Urinary bladder (tissue), 4 donors: ENCODE results near the gene GRIP1. TPM values are rescaled to one million over a fixed set of nuclear protein-coding genes. Genes with fewer than 3 reads are reported as not detected.

Source experiments
- DNase-seq: peaks from one replicate; pipeline ENCODE4 v3.0.0-alpha.2; 2015; ENCODE audit errors: extremely low spot score
- H3K27ac ChIP-seq: one replicate; pipeline ENCODE4 v1.5.1; 2013; ENCODE audit warnings: low read depth, mild to moderate bottlenecking, moderate library complexity
- H3K36me3 ChIP-seq: one replicate; pipeline ENCODE4 v1.6.1; 2013; ENCODE audit warnings: mild to moderate bottlenecking, moderate library complexity; ENCODE audit not compliant: insufficient read depth
- H3K4me1 ChIP-seq: one replicate; pipeline ENCODE4 v1.6.1; 2013; ENCODE audit warnings: mild to moderate bottlenecking, moderate library complexity; ENCODE audit not compliant: insufficient read depth
- H3K4me3 ChIP-seq: one replicate; pipeline ENCODE4 v1.5.1; 2013; ENCODE audit warnings: low read depth, low read length
- WGBS: extraction: QIAGEN DNeasy Blood & Tissue Kit; methylation state at CpG from one replicate; pipeline ENCODE4 v1.1.7; 2013; 5-methylcytosine and 5-hydroxymethylcytosine counted together
- polyA plus RNA-seq: library from polyadenylated mRNA; stranded (reverse); fragments of 200-250 nt; gene quantifications from one replicate; pipeline ENCODE4 v1.2.3, GENCODE V29; 2013
- total RNA-seq: library from RNA; depleted of rRNA; stranded (reverse); fragments of >200 nt; gene quantifications from one replicate; pipeline ENCODE4 v1.2.3, GENCODE V29; 2014
- donor health status: healthy with polysubstance abuse.
- donor health status: healthy.

GRIP1 gene, protein sequence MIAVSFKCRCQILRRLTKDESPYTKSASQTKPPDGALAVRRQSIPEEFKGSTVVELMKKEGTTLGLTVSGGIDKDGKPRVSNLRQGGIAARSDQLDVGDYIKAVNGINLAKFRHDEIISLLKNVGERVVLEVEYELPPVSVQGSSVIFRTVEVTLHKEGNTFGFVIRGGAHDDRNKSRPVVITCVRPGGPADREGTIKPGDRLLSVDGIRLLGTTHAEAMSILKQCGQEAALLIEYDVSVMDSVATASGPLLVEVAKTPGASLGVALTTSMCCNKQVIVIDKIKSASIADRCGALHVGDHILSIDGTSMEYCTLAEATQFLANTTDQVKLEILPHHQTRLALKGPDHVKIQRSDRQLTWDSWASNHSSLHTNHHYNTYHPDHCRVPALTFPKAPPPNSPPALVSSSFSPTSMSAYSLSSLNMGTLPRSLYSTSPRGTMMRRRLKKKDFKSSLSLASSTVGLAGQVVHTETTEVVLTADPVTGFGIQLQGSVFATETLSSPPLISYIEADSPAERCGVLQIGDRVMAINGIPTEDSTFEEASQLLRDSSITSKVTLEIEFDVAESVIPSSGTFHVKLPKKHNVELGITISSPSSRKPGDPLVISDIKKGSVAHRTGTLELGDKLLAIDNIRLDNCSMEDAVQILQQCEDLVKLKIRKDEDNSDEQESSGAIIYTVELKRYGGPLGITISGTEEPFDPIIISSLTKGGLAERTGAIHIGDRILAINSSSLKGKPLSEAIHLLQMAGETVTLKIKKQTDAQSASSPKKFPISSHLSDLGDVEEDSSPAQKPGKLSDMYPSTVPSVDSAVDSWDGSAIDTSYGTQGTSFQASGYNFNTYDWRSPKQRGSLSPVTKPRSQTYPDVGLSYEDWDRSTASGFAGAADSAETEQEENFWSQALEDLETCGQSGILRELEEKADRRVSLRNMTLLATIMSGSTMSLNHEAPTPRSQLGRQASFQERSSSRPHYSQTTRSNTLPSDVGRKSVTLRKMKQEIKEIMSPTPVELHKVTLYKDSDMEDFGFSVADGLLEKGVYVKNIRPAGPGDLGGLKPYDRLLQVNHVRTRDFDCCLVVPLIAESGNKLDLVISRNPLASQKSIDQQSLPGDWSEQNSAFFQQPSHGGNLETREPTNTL
- 9.8 TPM for total RNA-seq
- 2.1 TPM for polyA plus RNA-seq

DNA sequence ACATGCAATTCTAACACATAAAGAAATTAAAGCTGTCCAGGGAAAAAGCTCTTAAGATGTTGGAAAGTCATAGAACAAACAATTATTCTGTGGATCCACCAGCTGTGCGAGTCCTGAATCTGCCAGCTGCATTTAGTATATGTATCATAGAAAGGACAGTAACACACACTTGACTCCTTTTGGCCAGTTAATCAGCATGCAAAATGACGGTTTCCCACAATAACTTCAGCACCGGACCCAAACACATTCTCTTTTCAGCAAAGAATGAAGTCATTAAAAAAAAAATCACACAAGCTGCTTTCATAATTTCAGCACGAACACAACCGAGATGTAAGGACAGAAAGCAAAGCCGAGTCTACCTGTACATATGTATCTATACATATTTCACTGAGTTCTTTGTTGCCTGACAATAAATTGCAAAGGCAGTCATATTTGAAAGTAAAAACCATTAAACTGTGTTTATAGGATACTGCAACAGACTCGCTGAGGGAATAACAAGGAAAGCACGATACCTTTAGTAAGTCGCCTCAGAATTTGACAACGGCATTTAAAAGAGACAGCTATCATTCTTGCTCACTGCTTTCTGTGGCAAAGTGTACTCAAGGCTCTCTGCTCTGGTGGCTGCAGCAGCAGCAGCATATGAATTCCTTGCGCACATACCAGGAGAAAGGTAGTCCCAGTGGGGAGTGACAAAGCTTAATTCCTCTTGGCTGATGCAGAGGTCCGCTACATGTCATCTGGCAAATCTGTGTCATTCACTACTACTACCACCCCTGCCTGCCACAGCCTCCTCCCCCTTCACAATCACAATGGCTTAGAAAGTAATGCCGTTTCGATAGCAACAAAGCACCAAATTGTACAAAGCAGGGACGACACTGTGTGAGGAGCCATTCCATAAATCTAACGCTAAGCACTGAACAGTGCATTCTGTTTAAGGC, at the start of gene GRIP1:
Gene GRIP1 (minus strand): TSS at position 739 of the 938 bp plus-strand sequence. CDS start 172 bp downstream, at position 567.
- WGBS = 29% methylated on average over 16 of the region's 16 CpGs
- DNase-seq = no peak
- no peak within 1 kb of the TSS for H3K4me3 ChIP-seq
- H3K27ac ChIP-seq = no peak within 1 kb of the TSS
- no peaks in the 10 kb centered on the region for H3K4me1 ChIP-seq
- no peaks in the 10 kb centered on the region for H3K36me3 ChIP-seq

DNA sequence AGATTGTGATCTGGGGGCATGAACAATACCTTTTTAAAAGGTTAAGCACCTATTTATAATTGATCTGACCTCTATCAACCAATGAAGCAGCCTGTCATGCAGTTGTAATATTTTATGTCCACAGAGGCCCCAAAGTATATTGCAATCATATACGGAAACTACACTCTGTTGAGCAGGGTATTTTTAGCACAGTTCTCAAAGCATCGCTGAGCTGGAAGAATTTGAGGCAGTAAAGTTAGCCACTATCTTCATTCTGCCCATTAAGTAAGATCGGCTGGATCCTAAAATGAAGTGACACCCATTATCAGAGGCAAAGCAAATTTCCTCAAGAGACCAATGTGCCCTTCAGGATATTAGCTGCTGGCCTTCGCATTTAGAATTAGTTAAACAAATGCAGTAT, 47.7 kb upstream of the GRIP1 start:
- no peak for DNase-seq
- Histone ChIP-seq H3K27ac (no peak overlapping the region), H3K36me3 (no peaks in the 10 kb centered on the region), H3K4me3 (no peak overlapping the region), H3K4me1 (no peaks in the 10 kb centered on the region)
- WGBS = 40% methylated on average over 4 of the region's 4 CpGs

DNA sequence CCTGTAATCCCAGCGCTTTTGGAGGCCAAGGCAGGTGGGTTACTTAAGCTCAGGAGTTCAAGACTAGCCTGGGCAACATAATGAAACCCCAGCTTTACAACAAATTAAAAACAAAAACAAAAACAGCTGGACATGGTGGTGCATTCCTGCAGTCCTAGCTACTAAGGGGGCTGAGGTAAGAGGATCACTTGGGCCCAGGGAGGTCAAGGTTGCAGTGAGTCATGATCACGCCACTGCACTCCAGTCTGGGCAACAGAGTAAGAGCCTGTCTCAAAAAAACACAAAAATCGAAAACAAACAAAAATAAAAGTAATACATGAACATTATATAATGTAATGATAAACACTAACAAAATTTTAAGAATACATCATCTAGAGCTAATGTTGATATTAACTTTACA, 46.2 kb upstream of the GRIP1 start:
- DNase-seq = no peak
- H3K27ac ChIP-seq = no peak overlapping the region
- no peaks in the 10 kb centered on the region for H3K4me1 ChIP-seq
- H3K36me3 ChIP-seq = no peaks in the 10 kb centered on the region
- no peak overlapping the region for H3K4me3 ChIP-seq
- 92% methylated on average over 3 of the region's 3 CpGs for WGBS

DNA sequence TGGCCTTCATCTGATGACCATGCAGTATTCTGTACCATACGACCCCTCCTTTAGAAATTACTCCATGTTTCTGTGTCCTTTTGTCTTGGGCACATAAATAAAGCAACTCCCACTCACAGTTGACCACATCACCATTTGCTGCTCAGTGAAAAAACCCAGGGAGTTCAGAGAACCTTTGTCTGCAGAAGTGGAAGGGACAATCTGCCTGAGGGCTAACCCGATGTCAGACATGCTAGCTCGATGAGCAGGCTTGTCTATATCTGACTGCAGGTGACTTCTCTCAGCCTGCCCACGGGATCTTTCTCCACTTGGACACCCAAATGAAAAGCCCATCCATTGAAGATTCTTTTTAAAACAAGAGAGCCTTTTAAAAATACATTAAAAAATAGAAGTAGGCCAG, 45.7 kb upstream of the GRIP1 start:
- Histone ChIP-seq H3K4me1 (no peaks in the 10 kb centered on the region), H3K4me3 (no peak overlapping the region), H3K36me3 (no peaks in the 10 kb centered on the region), H3K27ac (no peak overlapping the region)
- 83% methylated on average over 4 of the region's 4 CpGs for WGBS
- no peak for DNase-seq

DNA sequence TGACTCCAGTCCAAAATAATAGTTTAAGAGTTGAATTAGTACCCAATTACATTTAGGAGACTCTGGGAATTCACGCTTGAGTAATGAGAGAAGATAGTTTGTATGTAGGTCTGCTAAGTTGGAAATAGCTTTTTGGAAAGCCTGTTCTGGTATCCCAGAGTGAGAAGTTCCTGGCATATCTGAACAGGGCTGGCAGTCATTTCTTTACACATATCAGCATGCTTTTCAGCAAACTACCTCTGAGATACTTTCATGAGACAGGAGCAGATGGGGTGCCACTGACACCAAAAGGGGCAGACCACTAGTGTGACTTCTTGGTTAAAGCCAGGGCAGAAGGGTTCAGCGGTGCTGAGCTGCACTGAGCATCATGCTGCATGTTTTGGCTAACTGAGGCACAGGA, 45.1 kb upstream of the GRIP1 start:
- WGBS = 95% methylated on average over 2 of the region's 2 CpGs
- Histone ChIP-seq H3K4me3 (no peak overlapping the region), H3K4me1 (no peaks in the 10 kb centered on the region), H3K36me3 (no peaks in the 10 kb centered on the region), H3K27ac (no peak overlapping the region)
- no peak for DNase-seq

DNA sequence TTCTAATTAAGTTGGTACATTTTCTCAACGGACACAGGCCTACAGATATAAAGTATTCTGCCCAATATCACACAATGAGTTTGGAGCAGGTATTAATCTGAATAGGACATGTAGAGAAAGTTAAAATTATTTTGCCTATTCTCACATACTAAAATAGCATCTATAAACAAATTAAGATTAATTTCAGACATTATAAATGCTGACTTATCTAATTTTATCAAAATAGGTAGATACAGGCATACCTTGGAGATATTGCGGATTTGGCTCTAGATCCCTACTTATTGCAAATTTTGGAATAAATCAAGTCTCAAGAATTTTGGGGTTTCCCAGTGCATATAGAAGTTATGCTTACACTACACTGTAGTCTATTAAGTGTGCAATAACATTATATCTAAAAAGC, 41.0 kb upstream of the GRIP1 start:
- no peaks in the 10 kb centered on the region for H3K4me1 ChIP-seq
- DNase-seq = no peak
- no peak overlapping the region for H3K27ac ChIP-seq
- no peaks in the 10 kb centered on the region for H3K36me3 ChIP-seq
- WGBS = 84% methylated on average over 2 of the region's 2 CpGs
- no peak overlapping the region for H3K4me3 ChIP-seq

DNA sequence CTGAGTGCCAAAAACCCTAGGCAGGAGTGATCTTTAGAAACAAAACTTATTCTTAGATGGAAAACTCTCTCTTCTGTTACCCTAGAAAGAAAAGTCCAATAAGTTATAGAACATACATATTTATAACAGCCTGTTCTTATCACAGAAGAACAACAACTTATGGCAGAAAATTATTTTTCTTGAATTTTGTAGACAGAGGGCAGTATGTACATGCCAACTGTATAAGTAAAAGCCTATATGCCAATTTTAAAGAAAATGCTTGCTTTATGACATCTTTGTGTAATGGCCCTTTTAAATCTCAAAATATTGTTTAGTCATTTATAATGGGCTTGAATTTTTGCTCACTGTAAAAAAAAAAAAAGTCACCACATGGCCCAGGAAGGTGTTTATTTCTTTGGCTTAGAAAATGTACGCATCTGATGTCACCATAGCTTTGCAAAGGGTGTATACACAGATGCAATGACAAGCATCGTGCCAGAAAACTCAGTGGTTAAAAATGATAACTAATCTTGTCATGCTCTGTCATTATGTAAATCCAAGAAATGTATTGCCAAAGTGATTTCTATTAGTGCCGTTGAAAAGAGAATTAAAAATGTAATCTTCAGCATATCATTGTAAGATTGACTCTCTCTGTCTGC, 38.3 kb upstream of the GRIP1 start:
- Histone ChIP-seq H3K27ac (no peak overlapping the region), H3K4me3 (no peak overlapping the region), H3K36me3 (no peaks in the 10 kb centered on the region), H3K4me1 (no peaks in the 10 kb centered on the region)
- WGBS = 64% methylated on average over 3 of the region's 3 CpGs
- no peak for DNase-seq

DNA sequence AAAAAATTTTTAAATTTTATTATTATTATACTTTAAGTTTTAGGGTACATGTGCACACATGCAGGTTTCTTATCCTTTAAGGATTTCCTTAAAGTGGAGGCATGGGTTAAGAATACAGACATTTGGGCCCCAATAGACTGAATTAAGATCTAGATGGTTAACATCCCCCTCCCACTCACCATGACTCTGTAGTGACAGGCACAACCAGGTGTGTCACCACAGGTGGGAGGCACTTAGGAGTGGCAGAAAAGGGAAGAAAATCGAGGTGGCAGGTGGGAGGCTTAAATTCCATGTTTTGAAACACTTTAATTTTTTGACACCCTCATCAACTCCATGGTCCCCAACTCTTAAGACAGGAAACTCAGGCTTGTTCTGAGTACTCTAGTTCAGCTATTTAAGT, 37.6 kb upstream of the GRIP1 start:
- Histone ChIP-seq H3K4me1 (no peaks in the 10 kb centered on the region), H3K27ac (no peak overlapping the region), H3K36me3 (no peaks in the 10 kb centered on the region), H3K4me3 (no peak overlapping the region)
- WGBS = 56% methylated on average over 1 of the region's 1 CpG
- DNase-seq = no peak

DNA sequence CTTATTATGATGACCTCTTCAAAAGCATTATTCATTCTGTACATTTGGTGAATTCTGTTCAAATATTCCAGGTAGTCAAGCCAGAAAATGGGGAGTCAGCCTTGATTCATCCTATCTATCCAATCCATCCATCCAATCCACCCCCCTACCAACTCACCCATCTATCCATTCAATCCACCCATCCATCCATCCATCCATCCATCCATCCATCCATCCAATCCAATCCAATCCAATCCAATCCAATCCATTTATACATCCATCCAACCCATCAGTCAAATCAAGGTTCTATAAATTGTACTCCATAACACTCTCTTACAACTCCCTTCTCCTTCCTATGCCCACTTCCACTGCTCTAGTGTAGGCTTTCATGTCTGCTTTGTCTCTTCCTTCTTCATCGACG, 35.8 kb upstream of the GRIP1 start:
- Histone ChIP-seq H3K4me1 (no peaks in the 10 kb centered on the region), H3K27ac (no peak overlapping the region), H3K4me3 (no peak overlapping the region), H3K36me3 (no peaks in the 10 kb centered on the region)
- no peak for DNase-seq
- 95% methylated on average over 2 of the region's 2 CpGs for WGBS

DNA sequence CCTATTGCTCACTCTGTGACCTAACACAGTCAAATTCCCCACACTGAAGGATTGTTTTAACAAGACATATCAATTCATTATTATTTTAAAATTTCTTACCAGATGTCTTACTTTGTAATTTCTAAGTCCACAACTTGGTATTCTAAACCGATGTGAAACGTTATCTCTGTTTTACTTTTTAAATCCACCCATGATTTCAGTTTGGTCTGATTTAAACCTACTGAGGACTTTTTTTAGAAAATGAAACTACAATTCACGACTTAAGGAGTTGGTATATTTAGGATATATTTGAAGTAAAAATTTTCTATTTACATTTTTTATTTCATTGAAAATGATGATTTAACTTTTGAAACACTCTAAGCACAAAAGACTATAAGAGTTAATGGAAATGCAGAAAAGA, 35.1 kb upstream of the GRIP1 start:
- H3K27ac ChIP-seq = no peak overlapping the region
- H3K4me1 ChIP-seq = no peaks in the 10 kb centered on the region
- DNase-seq = no peak
- H3K4me3 ChIP-seq = no peak overlapping the region
- WGBS = 20% methylated on average over 3 of the region's 3 CpGs
- no peaks in the 10 kb centered on the region for H3K36me3 ChIP-seq

DNA sequence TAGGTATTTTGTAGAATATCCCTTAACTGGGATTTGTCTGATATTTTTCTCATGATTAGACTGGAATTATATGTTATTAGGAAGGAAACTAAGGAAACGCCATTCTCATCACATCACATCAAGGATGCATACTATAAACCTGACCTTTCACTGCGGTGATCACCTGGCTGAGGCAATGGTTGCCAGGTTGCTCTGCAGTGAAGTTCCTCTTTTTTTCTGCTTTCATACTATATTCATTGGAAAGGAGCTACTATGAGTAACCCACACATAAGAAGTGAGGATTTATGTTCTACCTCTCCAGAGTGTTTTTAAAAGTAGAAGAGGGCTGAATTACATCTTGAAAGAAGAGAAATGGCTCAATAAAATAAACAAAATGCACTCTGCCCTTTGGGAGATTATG, 31.0 kb upstream of the GRIP1 start:
- 82% methylated on average over 2 of the region's 2 CpGs for WGBS
- Histone ChIP-seq H3K4me3 (no peak overlapping the region), H3K4me1 (no peaks in the 10 kb centered on the region), H3K36me3 (no peaks in the 10 kb centered on the region), H3K27ac (no peak overlapping the region)
- no peak for DNase-seq

DNA sequence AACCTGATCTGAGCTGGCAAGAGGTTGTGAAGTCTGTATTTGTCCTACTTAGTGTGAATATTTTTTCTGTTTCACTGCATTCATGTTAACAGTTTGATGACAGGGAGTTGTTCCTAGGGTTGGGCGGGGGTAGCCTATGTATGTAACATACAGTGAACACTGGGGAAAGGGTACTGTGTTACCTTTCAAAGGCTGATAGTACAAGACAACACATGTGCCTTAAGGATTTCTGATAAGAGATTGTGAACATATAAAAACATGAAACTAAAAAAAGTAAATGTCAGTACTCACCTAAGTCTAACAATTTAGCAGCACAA, 30.5 kb upstream of the GRIP1 start:
- WGBS = 87% methylated on average over 1 of the region's 1 CpG
- Histone ChIP-seq H3K27ac (no peak overlapping the region), H3K4me1 (no peaks in the 10 kb centered on the region), H3K4me3 (no peak overlapping the region), H3K36me3 (no peaks in the 10 kb centered on the region)
- DNase-seq = no peak
